Mucosa of descending colon (tissue), 3 donors: ENCODE results near the gene PBX1. TPM values are rescaled to one million over a fixed set of nuclear protein-coding genes. Genes with fewer than 3 reads are reported as not detected.

ENCODE experiments used
- ATAC-seq: fragments of 200-7000 bp; cut with Tn5 transposase; one replicate; pipeline ENCODE4 v1.9.1; 2020; ENCODE audit warnings: mild to moderate bottlenecking, moderate library complexity
- DNase-seq, 3 donors: peaks; one replicate each; pipeline ENCODE4 v3.0.0-alpha.2; 2020
- H3K36me3 ChIP-seq: fragments of 200-600 bp; one replicate; pipeline ENCODE4 v1.8.0; 2021; ENCODE audit warnings: low read depth, mild to moderate bottlenecking
- H3K4me1 ChIP-seq: fragments of 200-600 bp; one replicate; pipeline ENCODE4 v1.8.0; 2021; ENCODE audit warnings: low read depth, mild to moderate bottlenecking
- H3K4me3 ChIP-seq: fragments of 200-600 bp; one replicate; pipeline ENCODE4 v1.8.0; 2021; ENCODE audit warnings: mild to moderate bottlenecking
- H3K9me3 ChIP-seq: fragments of 200-600 bp; one replicate; pipeline ENCODE4 v1.8.0; 2021; ENCODE audit warnings: mild to moderate bottlenecking
- CTCF ChIP-seq: fragments of 200-600 bp; IDR thresholded peaks from one replicate; pipeline ENCODE4 v1.8.0; 2022; ENCODE audit warnings: antibody characterized with exemption, mild to moderate bottlenecking
- intact Hi-C, 2 donors: fragments of 100-400 bp; cut with DNase I in 1 of 2; cut with micrococcal nuclease in 1 of 2; formaldehyde crosslinking; loops; one replicate each; pipeline versions ENCODE4 v1.11.0 to v1.11.1; 2022; cut with DNase I, micrococcal nuclease
- total RNA-seq, 3 donors: library from RNA; stranded (reverse); fragmentation: NEBNext Ultra II Directional in 2 of 3; extraction: Animal tissue kit (Norgen Biotek cat#: 25700) in 2 of 3; gene quantifications; one replicate each; pipeline versions ENCODE4 v1.2.1 to v1.2.4, GENCODE V29; 2021 to 2023
- donor health status: DM: no; HTN: no; CAD: no; lungs with moderate emphysema.
- donor health status: DM: no; HTN: no; CAD: no.
- donor health status: DM: no; HTN: yes; CAD: no.

Gene PBX1
- total RNA-seq, 3 donors from 2014 or later, result 52.6 to 182 (median 82.8) TPM

GRCh38 chr1:164895026-164895912 is 336.3 kb downstream of the PBX1 start:
- H3K4me3 ChIP-seq, result no peak overlapping the region
- no peak for TF ChIP-seq CTCF
- no peaks in the 10 kb centered on the region for H3K4me1 ChIP-seq
- no peaks in the 10 kb centered on the region for H3K9me3 ChIP-seq
- no peak for ATAC-seq
- intact Hi-C loops, result no loop called here
- no peaks in the 10 kb centered on the region for H3K36me3 ChIP-seq
- no peak for DNase-seq

DNA sequence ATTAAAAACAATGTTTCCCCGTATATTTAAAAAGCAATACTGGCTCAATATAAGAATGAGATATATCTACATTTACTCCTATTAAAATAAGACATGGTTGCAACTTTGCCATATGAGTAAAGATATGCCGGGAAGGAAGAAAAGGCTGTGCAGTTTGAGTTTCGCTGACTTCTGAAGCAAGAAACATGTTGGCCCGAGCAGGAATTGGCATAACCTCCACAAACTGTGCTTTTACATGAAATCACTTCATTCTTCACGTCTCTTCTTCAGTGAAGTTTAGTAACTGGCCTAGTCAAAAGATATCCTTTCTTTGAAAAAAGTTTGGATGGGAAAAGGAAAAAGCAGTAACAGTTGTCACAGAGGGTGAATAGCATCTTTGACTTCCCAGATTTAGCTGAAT is 342.0 kb downstream of the PBX1 start:
- intact Hi-C loops, result no loop called here

More for the DNA sequence above, 342.0 kb downstream of the PBX1 start:
- no peaks in the 10 kb centered on the region for H3K36me3 ChIP-seq
- no peak for DNase-seq
- H3K4me3 ChIP-seq, result no peak overlapping the region
- no peak for ATAC-seq
- H3K4me1 ChIP-seq, result no peaks in the 10 kb centered on the region
- TF ChIP-seq CTCF, result no peak
- H3K9me3 ChIP-seq, result no peaks in the 10 kb centered on the region
